ENCODE measurements around the gene EDARADD. TPM values are rescaled to one million over a fixed set of nuclear protein-coding genes. Genes with fewer than 3 reads are reported as not detected.

Gene EDARADD
- total and polyA plus RNA-seq, 2 of the 8 experiments (the other 6 are each of a cell fraction or from before 2014, with no cell fraction given) = 3.4 to 6.1 TPM

DNA sequence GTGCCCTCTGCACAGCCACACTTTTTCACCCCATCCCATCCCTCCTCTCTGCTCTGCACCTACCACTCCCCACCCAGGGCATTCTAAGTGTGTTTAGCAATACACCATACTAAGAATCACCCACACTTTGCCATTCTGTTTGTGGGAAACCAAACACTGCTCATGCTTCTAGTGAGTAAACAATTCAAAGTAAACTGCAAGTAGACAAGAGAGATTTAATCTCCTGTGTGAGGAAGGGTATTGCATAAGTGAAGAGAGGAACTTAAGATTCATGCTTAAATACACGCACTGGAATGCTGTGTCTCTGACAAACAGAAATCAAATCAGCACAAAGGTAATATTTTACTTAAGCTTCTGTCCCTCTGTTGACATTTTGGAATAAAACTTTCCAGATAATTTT lies 4.8 kb upstream of the EDARADD start:
- Histone ChIP-seq H2AFZ (ENCODE audit: low read length) (no peak overlapping the region), H3K56ac (replicated peaks; ENCODE audit: insufficient read length, low read depth, low read length) (no peak overlapping the region), H2AK5ac (ENCODE audit: low read depth, low read length) (no peak overlapping the region), H3K9ac (replicated peaks in 1 of 4; ENCODE audit: extremely low read depth in 1 of 4, low read depth in 3 of 4, low read length in 3 of 4) (no peak overlapping the region), H3K23me2 (ENCODE audit: low read depth, low read length) (no peaks in the 10 kb centered on the region), H3K4me3 (ENCODE audit: extremely low read depth in 1 of 4, insufficient read depth in 2 of 4, low read depth in 3 of 4, low read length in 4 of 4) (no peak overlapping the region), H3K18ac (ENCODE audit: extremely low read depth, low read length) (no peak overlapping the region), H4K5ac (ENCODE audit: insufficient read length, low read depth, low read length) (no peak overlapping the region), H2BK5ac (ENCODE audit: low read depth, low read length) (no peak overlapping the region), H3K4me2 (ENCODE audit: insufficient read depth in 1 of 2, low read depth in 2 of 2, low read length in 2 of 2) (no peak overlapping the region), H2BK120ac (replicated peaks; ENCODE audit: low read depth, low read length) (no peak overlapping the region), H3K27ac (ENCODE audit: low read depth, low read length) (no peak overlapping the region), H3K4me1 (replicated peaks in 1 of 4; ENCODE audit: control insufficient read depth in 3 of 4, insufficient read depth in 4 of 4, low read length in 3 of 4) (no peaks in the 10 kb centered on the region), H3K14ac (ENCODE audit: insufficient read length) (no peak overlapping the region), H3K4ac (replicated peaks; ENCODE audit: insufficient read length, low read depth, low read length) (no peak overlapping the region), H2BK20ac (ENCODE audit: low read length) (no peak overlapping the region), H4K91ac (replicated peaks; ENCODE audit: insufficient read length, low read length) (no peak overlapping the region), H2BK15ac (ENCODE audit: low read length) (no peak overlapping the region), H3K23ac (ENCODE audit: insufficient read length) (no peak overlapping the region), H4K20me1 (replicated peaks in 1 of 2; ENCODE audit: control insufficient read depth in 1 of 2, insufficient read depth in 2 of 2, low read length in 2 of 2) (no peaks in the 10 kb centered on the region), H4K8ac (ENCODE audit: extremely low read depth, insufficient read depth, low read length) (no peak overlapping the region), H3K79me2 (ENCODE audit: control insufficient read depth in 1 of 2, insufficient read depth in 2 of 2, low read length in 2 of 2) (no peaks in the 10 kb centered on the region), H3K79me1 (ENCODE audit: low read depth, low read length) (no peaks in the 10 kb centered on the region), H3K36me3 (ENCODE audit: control insufficient read depth in 2 of 4, insufficient read depth in 4 of 4, low read length in 3 of 4) (no peaks in the 10 kb centered on the region), H3K9me3 (ENCODE audit: insufficient read depth in 2 of 2, low read depth in 1 of 2, low read length in 1 of 2) (no peaks in the 10 kb centered on the region), H3K27me3 (replicated peaks in 1 of 4; ENCODE audit: control insufficient read depth in 3 of 4, extremely low read depth in 1 of 4, insufficient read depth in 3 of 4, low read length in 3 of 4) (peaks cover under 1 to 1% (median 1%) of the 10 kb centered on the region in 4 experiments; a peak in 4 of 7 replicates), H2BK12ac (ENCODE audit: low read depth, low read length) (no peak overlapping the region)
- TF ChIP-seq KDM1A (IDR thresholded peaks at IDR 0.05; ENCODE audit: borderline replicate concordance, low read length) (no peak), SP1 (IDR thresholded peaks at IDR 0.05; ENCODE audit: low read depth, low read length) (no peak), POLR2AphosphoS5 (IDR thresholded peaks at IDR 0.05; ENCODE audit: low read depth, low read length) (no peak), TAF7 (optimal IDR thresholded peaks at IDR 0.05; ENCODE audit: borderline replicate concordance, low read depth, low read length) (no peak), RXRA (IDR thresholded peaks at IDR 0.05; ENCODE audit: insufficient read depth, low read depth, low read length) (no peak), SRF (IDR thresholded peaks at IDR 0.05; ENCODE audit: low read depth, low read length) (no peak)
- no peak for FAIRE-seq
- WGBS, 2 experiments (ENCODE audit: extremely low coverage in 1 of 2, insufficient coverage in 1 of 2, insufficient read length in 1 of 2, insufficient replicate concordance in 2 of 2, low coverage in 1 of 2, low lambda C conversion rate in 2 of 2, missing lambda C conversion rate in 1 of 2) = 82% methylated on average over 1 of the region's 1 CpG; no CpG with 5 or more reads in 1 of the 2 experiments
- CTCF ChIA-PET (ENCODE audit: partially characterized antibody) = interaction anchor here (0.8 to 1.4 kb wide), 3 partner anchors 10 to 63 kb away, joined by 3 to 4 read pairs (median 3); no protein-coding TSS in a partner anchor
- DNase-seq (ENCODE audit: low read depth in 1 of 2, low spot score in 2 of 2) = peak in 1 of 2 experiments; percentile 3
- POLR2A ChIA-PET (ENCODE audit: partially characterized antibody) = no interaction called here
